Measurements from ENCODE around the gene ALDH3B2.
"Not testable (repeated sequence)": the region's sequence is repeated elsewhere in the genome, so short reads cannot be mapped to it uniquely, and the experiment has no call there.

The ALDH3B2 gene

DNA sequence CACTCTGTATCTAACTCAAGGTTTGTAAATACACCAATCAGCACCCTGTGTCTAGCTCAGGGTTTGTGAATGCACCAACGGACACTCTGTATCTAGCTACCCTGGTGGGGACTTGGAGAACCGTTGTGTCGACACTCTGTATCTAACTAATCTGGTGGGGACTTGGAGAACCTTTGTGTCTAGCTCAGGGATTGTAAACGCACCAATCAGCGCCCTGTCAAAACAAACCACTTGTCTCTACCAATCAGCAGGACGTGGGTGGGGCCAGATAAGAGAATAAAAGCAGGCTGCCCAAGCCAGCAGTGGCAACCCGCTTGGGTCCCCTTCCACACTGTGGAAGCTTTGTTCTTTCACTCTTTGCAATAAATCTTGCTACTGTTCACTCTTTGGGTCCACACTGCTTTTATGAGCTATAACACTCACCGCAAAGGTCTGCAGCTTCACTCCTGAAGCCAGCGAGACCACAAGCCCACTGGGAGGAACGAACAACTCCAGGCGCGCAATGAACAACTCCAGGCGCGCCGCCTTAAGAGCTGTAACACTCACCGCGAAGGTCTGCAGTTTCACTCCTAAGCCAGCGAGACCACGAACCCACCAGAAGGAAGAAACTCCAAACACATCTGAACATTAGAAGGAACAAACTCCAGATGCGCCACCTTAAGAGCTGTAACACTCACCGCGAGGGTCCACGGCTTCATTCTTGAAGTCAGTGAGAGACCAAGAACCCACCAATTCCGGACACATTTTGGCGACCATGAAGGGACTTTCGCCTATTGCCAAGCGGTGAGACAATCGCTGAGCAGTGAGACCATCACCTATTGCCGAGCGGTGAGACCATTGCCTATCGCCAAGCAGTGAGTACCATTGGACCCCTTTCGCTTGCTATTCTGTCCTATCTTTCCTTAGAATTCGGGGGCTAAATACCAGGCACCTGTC, 54.5 kb downstream of the ALDH3B2 start:
- H3K9me3 ChIP-seq (ENCODE audit: control insufficient read depth, insufficient read depth, low read length); H3K27me3 ChIP-seq (ENCODE audit: control insufficient read depth, insufficient read depth, low read length); H3K36me3 ChIP-seq (ENCODE audit: control insufficient read depth, insufficient read depth, low read length): not testable (repeated sequence)
- peaks cover 14% of the 10 kb centered on the region for H3K4me1 ChIP-seq (ENCODE audit: control insufficient read depth, insufficient read depth, low read length)
- H3K9ac ChIP-seq (ENCODE audit: low read depth, low read length): peak overlapping the region; percentile 48
- peak overlapping the region; percentile 77 for H3K4me3 ChIP-seq (ENCODE audit: low read depth, low read length)

DNA sequence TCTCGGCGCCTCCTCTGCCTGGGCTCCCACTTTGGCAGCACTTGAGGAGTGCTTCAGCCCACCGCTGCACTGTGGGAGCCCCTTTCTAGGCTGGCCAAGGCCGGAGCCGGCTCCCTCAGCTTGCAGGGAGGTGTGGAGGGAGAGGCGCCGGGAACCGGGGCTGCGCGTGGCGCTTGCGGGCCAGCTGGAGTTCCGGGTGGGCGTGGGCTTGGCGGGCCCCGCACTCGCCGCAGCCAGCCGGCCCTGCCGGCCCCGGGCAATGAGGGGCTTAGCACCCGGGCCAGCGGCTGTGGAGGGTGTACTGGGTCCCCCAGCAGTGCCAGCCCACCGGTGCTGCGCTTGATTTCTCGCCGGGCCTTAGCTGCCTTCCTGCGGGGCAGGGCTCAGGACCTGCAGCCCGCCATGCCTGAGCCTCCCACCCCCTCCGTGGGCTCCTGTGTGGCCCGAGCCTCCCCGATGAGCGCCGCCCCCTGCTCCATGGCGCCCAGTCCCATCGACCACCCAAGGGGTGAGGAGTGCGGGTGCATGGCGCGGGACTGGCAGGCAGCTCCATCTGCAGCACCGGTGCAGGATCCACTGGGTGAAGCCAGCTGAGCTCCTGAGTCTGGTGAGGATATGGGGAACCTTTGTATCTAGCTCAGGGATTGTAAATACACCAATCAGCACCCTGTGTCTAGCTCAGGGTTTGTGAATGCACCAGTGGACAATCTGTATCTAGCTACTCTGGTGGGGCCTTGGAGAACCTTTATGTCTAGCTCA, 55.3 kb downstream of the ALDH3B2 start:
- H3K9me3 ChIP-seq (ENCODE audit: control insufficient read depth, insufficient read depth, low read length); H3K4me3 ChIP-seq (ENCODE audit: low read depth, low read length); H3K9ac ChIP-seq (ENCODE audit: low read depth, low read length); H3K27me3 ChIP-seq (ENCODE audit: control insufficient read depth, insufficient read depth, low read length); H3K36me3 ChIP-seq (ENCODE audit: control insufficient read depth, insufficient read depth, low read length): not testable (repeated sequence)
- H3K4me1 ChIP-seq (ENCODE audit: control insufficient read depth, insufficient read depth, low read length): peaks cover 20% of the 10 kb centered on the region

DNA sequence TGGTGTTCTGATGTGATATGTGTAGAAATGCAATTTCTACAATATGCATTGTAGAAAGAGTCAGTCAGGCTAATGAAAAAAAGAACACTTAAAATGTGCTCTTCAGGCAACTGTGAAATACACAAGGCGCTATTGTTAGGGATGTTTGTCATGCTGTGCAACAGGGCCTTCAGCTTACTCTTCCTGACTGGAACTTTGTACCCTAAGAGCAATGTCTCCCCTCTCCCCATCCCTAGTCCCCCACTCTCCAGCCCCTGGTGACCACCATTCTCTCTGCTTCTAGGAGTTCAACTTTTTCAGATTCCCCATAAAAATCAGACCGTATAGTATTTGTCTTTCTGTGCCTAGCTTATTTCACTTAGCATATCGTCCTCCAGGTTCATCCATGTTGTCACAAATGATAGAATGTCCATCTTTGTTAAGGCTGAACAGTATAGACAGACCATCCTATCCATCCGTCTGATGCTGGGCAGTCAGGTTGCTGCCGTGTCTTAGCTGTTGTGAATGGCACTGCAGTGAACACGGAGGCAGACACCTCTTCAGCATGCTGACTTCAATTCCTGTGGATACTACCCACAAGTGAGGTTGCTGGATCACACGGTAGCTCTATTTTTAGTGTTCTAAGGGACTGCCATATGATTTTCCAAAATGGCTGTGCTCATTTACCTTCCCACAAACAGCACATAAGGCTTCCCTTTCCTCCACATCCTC, 57.0 kb downstream of the ALDH3B2 start:
- H3K27me3 ChIP-seq (ENCODE audit: control insufficient read depth, insufficient read depth, low read length): peaks cover 8% of the 10 kb centered on the region
- H3K36me3 ChIP-seq (ENCODE audit: control insufficient read depth, insufficient read depth, low read length): peaks cover 7% of the 10 kb centered on the region
- no peak overlapping the region for H3K4me3 ChIP-seq (ENCODE audit: low read depth, low read length)
- H3K9ac ChIP-seq (ENCODE audit: low read depth, low read length): no peak overlapping the region
- peaks cover 24% of the 10 kb centered on the region for H3K4me1 ChIP-seq (ENCODE audit: control insufficient read depth, insufficient read depth, low read length)
- H3K9me3 ChIP-seq (ENCODE audit: control insufficient read depth, insufficient read depth, low read length): no peaks in the 10 kb centered on the region

DNA sequence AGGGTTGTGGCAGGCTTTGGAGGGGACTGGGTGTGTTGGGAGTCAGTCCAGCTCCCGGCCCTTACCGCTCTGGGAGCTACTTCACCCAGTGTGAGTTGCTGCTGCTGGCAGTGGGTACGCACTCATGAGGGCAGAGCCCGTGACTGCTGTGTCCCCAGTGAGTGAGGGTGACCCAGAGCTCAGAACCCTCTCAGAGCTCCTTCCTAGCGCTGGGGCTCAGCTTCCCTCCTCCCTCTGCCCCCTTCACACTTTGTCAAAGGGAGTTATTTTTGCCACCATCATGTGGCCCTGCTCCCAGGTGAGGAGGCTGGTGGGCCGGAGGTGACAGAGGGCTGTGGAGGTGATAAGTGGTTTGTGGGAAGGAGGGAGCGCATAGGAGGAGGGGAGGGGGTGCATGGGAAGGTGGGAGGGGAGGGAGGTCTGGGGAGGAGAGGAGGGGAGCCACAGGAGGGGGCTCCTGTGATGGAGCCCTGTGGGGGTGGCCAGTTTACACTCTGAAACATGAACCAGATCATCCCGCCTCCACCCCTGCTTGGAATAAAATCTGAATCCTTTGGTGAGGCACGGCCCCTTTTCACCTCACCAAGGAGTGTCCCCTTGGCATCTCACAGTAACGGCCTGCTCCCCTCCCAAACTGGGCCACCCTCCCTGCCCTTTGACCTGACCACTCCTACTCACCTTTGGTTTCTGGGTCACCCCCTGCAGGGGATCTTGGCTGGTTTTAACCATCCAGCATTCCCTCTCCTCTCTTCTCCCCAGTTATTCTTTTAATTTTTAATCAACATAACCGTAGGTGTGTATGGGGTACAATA, 57.8 kb downstream of the ALDH3B2 start:
- H3K27me3 ChIP-seq (ENCODE audit: control insufficient read depth, insufficient read depth, low read length): peaks cover 8% of the 10 kb centered on the region
- peak overlapping the region; percentile 18 for H3K4me3 ChIP-seq (ENCODE audit: low read depth, low read length)
- peaks cover 24% of the 10 kb centered on the region for H3K4me1 ChIP-seq (ENCODE audit: control insufficient read depth, insufficient read depth, low read length)
- H3K9me3 ChIP-seq (ENCODE audit: control insufficient read depth, insufficient read depth, low read length): no peaks in the 10 kb centered on the region
- no peak overlapping the region for H3K9ac ChIP-seq (ENCODE audit: low read depth, low read length)
- H3K36me3 ChIP-seq (ENCODE audit: control insufficient read depth, insufficient read depth, low read length): peaks cover 9% of the 10 kb centered on the region

DNA sequence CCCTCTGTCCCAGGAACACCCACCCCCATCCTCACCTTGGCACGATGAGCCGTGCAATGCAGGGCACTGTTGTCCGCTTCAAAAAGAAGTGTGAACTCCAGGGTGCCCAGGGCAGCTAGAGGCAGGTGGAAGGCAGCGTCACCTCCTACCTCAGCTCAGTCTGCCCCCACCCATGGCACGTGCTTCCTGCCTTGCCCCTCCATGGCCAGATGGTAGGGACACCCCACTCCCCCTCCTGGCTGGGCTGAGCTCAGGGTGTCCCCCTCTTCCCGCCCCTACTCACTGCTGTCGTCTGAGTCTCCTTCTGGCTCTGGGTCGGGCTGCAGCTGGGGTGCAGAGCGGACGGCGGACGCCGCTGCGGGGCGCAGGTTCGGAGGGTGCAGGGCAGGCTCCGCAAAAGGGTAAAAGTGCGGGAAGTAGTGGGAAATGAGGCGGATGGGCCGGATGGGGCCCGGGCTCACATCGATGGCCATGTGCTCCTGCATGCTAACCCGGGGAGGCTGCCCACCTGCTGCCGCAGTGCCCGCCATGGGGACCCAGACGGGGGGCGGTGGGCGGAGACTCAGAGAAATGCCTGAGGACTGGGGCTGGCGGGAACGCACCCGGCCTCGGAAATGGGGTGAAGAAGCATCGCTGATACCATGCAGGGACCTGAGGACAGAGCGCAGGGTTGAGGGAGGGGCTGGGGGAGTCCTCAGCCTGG, 58.5 kb downstream of the ALDH3B2 start:
- Histone ChIP-seq H3K4me1 (ENCODE audit: control insufficient read depth, insufficient read depth, low read length) (peaks cover 24% of the 10 kb centered on the region), H3K27me3 (ENCODE audit: control insufficient read depth, insufficient read depth, low read length) (peaks cover 8% of the 10 kb centered on the region), H3K9me3 (ENCODE audit: control insufficient read depth, insufficient read depth, low read length) (no peaks in the 10 kb centered on the region), H3K9ac (ENCODE audit: low read depth, low read length) (no peak overlapping the region), H3K36me3 (ENCODE audit: control insufficient read depth, insufficient read depth, low read length) (peaks cover 16% of the 10 kb centered on the region), H3K4me3 (ENCODE audit: low read depth, low read length) (peak overlapping the region; percentile 18)

DNA sequence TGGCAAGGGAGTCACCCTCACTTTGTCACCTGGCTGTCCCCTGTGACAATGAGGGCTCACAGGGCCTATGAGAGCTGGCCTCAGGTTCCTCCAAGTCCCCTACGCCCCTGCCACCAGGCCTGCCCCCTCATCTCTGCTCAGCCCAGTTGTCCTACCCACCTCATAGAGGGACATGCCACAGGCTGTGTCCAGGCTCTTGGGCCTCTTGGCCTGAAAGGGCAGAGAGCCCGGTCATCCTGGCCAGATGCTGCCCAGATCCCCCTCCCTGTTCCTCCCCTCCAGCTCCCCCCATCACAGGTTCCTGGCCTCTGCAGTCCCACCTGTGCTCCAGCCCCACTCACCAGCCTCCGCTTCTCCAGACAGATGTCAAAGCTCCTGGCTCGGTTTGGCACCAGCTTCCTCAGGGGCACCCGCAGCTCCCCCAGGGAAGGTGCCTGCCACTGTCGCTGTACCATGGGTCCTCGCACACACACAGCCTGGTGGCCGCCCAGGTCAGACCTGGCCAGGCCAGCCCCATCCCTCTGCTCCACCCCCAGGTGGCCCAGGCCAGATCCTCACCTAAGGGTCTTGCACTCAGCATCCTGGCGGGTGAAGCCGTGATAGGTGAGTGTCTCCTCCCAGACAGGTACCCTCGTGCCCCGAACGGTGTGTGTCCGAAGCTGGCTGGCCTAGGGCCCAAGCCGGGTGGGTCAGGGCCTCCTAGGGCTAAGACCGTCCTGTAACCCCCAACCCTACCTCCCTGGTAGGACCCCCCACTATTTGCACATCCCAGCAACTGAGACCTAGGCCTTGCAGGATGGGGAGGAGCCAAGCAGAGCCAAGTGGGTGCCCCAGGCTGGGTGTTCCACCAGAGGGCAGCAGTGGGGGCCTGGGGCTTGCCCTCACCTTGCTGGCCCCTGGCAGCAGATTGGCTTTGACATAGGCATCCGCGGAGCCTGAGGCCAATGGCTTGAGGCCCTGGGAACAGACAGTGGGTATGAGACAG, 59.4 kb downstream of the ALDH3B2 start:
- peaks cover 25% of the 10 kb centered on the region for H3K36me3 ChIP-seq (ENCODE audit: control insufficient read depth, insufficient read depth, low read length)
- peaks cover 24% of the 10 kb centered on the region for H3K4me1 ChIP-seq (ENCODE audit: control insufficient read depth, insufficient read depth, low read length)
- H3K9me3 ChIP-seq (ENCODE audit: control insufficient read depth, insufficient read depth, low read length): no peaks in the 10 kb centered on the region
- H3K27me3 ChIP-seq (ENCODE audit: control insufficient read depth, insufficient read depth, low read length): peaks cover 8% of the 10 kb centered on the region
- no peak overlapping the region for H3K4me3 ChIP-seq (ENCODE audit: low read depth, low read length)
- no peak overlapping the region for H3K9ac ChIP-seq (ENCODE audit: low read depth, low read length)

DNA sequence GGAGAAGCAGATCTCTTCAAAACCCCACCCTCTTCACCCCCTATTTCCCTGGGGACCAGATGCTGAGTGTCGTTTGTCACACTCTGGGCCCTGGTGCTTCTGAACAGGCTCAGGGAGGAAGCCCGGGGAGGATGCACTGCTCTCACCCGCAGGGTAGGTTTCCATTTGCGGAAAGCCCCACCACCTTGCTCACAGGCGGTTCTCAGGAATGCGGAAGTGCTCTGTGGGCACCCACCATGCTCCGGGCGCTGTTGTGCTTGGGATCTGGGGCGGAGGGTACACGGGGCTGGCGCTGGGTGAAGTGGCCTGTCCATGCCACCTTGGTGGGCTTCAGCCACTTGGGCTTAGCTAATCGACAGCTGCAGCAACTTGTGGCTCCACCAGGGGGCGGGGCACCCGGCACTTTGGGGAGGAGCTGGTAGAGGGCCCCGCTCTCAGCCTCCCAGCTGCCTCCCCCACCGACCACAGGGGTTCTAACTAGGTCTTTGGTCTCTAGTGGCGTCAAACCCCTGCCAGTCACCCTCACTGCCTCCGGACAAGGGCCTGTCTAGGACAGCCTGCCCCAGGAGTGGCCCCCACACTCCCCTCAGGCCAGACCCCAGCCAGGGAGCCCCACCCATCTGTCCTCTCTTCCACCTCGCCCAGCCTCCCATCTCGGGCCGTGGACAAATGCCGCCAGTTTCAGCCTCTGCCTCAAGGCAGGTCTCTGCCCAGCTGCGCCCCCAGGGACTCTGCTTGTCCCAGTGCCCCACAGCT, 60.3 kb downstream of the ALDH3B2 start:
- H3K4me1 ChIP-seq (ENCODE audit: control insufficient read depth, insufficient read depth, low read length): peaks cover 24% of the 10 kb centered on the region
- peak overlapping the region; percentile 37 for H3K9ac ChIP-seq (ENCODE audit: low read depth, low read length)
- peak overlapping the region; percentile 35 for H3K4me3 ChIP-seq (ENCODE audit: low read depth, low read length)

DNA sequence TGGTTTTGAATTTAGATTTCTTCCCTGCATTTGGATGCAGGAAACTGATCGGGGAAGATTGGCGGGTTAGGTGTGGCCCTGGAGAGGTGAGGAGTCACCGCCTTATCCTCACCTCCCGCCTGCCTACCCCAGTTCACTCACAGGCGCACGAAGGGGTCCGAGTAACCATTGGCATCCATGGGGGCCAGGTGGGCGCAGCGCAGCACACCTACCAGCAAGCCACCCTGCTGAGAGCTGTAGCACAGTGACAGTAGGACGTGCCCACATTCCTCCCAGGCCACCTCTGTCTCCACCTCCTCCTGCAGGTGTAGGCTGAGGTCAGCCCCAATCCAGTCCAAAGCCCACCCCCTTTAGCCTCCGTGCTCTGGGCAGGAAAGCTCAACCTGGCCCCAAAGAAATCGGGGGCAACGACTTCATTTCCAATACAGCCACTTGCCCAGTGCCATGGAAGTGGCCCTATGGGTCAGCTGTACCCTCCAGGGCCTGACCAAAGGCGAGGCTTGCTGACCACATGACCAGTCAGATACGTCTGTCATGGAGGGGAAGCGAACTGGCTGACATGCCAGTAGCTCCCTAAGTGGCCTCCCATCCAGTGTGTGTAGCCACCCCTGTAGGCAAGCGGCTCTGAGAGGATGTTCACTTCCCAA, 61.0 kb downstream of the ALDH3B2 start:
- Histone ChIP-seq H3K36me3 (ENCODE audit: control insufficient read depth, insufficient read depth, low read length) (peaks cover 38% of the 10 kb centered on the region), H3K4me3 (ENCODE audit: low read depth, low read length) (peak overlapping the region; percentile 35), H3K4me1 (ENCODE audit: control insufficient read depth, insufficient read depth, low read length) (peaks cover 24% of the 10 kb centered on the region), H3K9ac (ENCODE audit: low read depth, low read length) (no peak overlapping the region), H3K9me3 (ENCODE audit: control insufficient read depth, insufficient read depth, low read length) (no peaks in the 10 kb centered on the region), H3K27me3 (ENCODE audit: control insufficient read depth, insufficient read depth, low read length) (peaks cover 8% of the 10 kb centered on the region)

More for the DNA sequence above, 60.3 kb downstream of the ALDH3B2 start:
- H3K27me3 ChIP-seq (ENCODE audit: control insufficient read depth, insufficient read depth, low read length): peaks cover 8% of the 10 kb centered on the region
- no peaks in the 10 kb centered on the region for H3K9me3 ChIP-seq (ENCODE audit: control insufficient read depth, insufficient read depth, low read length)
- peaks cover 31% of the 10 kb centered on the region for H3K36me3 ChIP-seq (ENCODE audit: control insufficient read depth, insufficient read depth, low read length)

DNA sequence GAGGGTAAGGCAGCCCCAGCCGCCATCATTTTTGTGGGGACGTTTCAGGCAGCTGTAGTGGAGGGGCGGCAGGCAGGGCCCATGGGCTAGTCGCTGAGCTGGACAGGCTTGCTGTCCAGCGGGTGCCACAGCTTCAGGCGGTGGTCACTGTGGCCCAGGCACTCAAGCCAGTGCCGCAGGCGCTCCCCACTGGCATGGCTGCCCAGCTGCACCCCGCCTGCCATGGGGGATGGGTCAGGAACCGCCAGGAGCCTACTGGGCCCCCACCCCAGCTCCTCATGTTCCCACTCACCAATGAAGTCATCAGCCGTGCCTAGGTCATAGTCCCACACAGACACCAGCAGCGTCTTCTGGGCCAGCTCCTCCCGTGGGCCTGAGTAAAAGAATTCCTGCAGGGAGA, 61.7 kb downstream of the ALDH3B2 start:
- H3K4me1 ChIP-seq (ENCODE audit: control insufficient read depth, insufficient read depth, low read length): peaks cover 21% of the 10 kb centered on the region
- H3K9ac ChIP-seq (ENCODE audit: low read depth, low read length): no peak overlapping the region
- peaks cover 41% of the 10 kb centered on the region for H3K36me3 ChIP-seq (ENCODE audit: control insufficient read depth, insufficient read depth, low read length)

More for the DNA sequence above, 61.7 kb downstream of the ALDH3B2 start:
- Histone ChIP-seq H3K4me3 (ENCODE audit: low read depth, low read length) (no peak overlapping the region), H3K27me3 (ENCODE audit: control insufficient read depth, insufficient read depth, low read length) (peaks cover 4% of the 10 kb centered on the region), H3K9me3 (ENCODE audit: control insufficient read depth, insufficient read depth, low read length) (no peaks in the 10 kb centered on the region)
